ENCODE measurements around the gene PAFAH1B1.

PAFAH1B1 gene

GRCh38 chr17:2723505-2723996, 130.1 kb downstream of the PAFAH1B1 start:
- DNase-seq, result no peak

GRCh38 chr17:2723997-2724783, 130.7 kb downstream of the PAFAH1B1 start:
- DNase-seq, result no peak

DNA sequence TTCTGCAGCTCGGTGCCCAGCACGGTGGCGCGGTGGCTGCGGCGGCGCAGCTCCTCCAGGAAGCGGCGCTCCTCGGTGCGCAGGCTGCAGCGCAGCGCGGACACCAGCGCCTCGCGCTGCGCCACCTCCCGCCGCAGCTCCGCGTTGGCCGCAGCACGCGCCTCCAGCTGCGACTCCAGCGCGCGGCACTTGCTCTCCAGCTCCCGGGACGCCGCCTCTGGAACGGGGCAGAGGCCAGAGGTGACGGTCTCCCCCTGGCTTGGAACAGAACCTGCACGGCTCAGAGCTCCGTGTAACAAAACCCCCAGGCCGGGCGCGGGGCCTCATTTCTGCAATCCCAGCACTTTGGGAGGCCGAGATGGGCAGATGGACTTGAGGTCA, 131.3 kb downstream of the PAFAH1B1 start:
- DNase-seq, result no peak

GRCh38 chr17:2730764-2731353, 137.4 kb downstream of the PAFAH1B1 start:
- no peak for DNase-seq

GRCh38 chr17:2731807-2732206, 138.4 kb downstream of the PAFAH1B1 start:
- no peak for DNase-seq

- no peak for DNase-seq
Measured at GRCh38 chr17:2734939-2735338, 141.5 kb downstream of the PAFAH1B1 start.
